Heart left ventricle (tissue), 16 donors: ENCODE data around the gene PDIA6. TPM values are rescaled to one million over a fixed set of nuclear protein-coding genes. Genes with fewer than 3 reads are reported as not detected.

ENCODE experiments used
- ATAC-seq, 4 donors: fragments of 200-7000 bp; cut with Tn5 transposase; one replicate each; pipeline ENCODE4 v1.9.1; 2020 to 2022; ENCODE audit warnings: moderate library complexity in 4 of 4, mild to moderate bottlenecking in 3 of 4, moderate number of reproducible peaks in 1 of 4
- DNase-seq, 5 donors: peaks; one replicate each; pipeline ENCODE4 v3.0.0-alpha.2; 2020
- H3K27ac ChIP-seq, 12 donors: fragments of 200-600 bp; sonication (generic) in 4 of 12; one replicate each; pipeline versions ENCODE4 v1.5.0 to v1.8.0; 2016 to 2022; ENCODE audit warnings: mild to moderate bottlenecking in 2 of 12
- H3K27me3 ChIP-seq, 9 donors: fragments of 200-600 bp; sonication (generic) in 2 of 9; one replicate each; pipeline versions ENCODE4 v1.5.1 to v1.8.0; 2016 to 2022; ENCODE audit warnings: mild to moderate bottlenecking in 3 of 9
- H3K36me3 ChIP-seq, 9 donors: fragments of 200-600 bp; sonication (generic) in 2 of 9; one replicate each; pipeline versions ENCODE4 v1.5.0 to v1.8.0; 2018 to 2022; ENCODE audit warnings: mild to moderate bottlenecking in 2 of 9
- H3K4me1 ChIP-seq, 12 donors: fragments of 200-600 bp; sonication (generic) in 4 of 12; one replicate each; pipeline versions ENCODE4 v1.5.0 to v1.8.0; 2016 to 2022; ENCODE audit warnings: mild to moderate bottlenecking in 3 of 12
- H3K4me3 ChIP-seq, 12 donors: fragments of 200-600 bp; sonication (generic) in 4 of 12; one replicate each; pipeline versions ENCODE4 v1.5.0 to v1.8.0; 2017 to 2022; ENCODE audit warnings: mild to moderate bottlenecking in 9 of 12, moderate library complexity in 4 of 12
- H3K9me3 ChIP-seq, 12 donors: fragments of 200-600 bp; sonication (generic) in 4 of 12; one replicate each; pipeline versions ENCODE4 v1.5.0 to v1.8.0; 2016 to 2022; ENCODE audit warnings: mild to moderate bottlenecking in 1 of 12
- CTCF ChIP-seq, 12 donors: fragments of 200-600 bp; sonication (generic) in 4 of 12; IDR thresholded peaks; one replicate each; pipeline versions ENCODE4 v1.5.0 to v1.8.0; 2018 to 2022; ENCODE audit warnings: antibody characterized with exemption in 12 of 12, mild to moderate bottlenecking in 5 of 12
- POLR2A ChIP-seq, 2 donors: fragments of 450-650 bp; IDR thresholded peaks; one replicate each; pipeline ENCODE4 v1.6.1; 2017; ENCODE audit warnings: antibody characterized with exemption in 2 of 2, mild to moderate bottlenecking in 2 of 2, moderate library complexity in 2 of 2
- WGBS, 4 donors: extraction: QIAGEN DNeasy Blood & Tissue Kit in 2 of 4; methylation state at CpG; one replicate each; pipeline versions ENCODE4 v1.1.5 to v1.1.7; 2013 to 2018; 5-methylcytosine and 5-hydroxymethylcytosine counted together
- intact Hi-C, 10 donors: fragments of 100-400 bp; cut with DNase I; formaldehyde crosslinking; loops; one replicate each; pipeline versions ENCODE4 v1.11.1 to v1.14.2; 2022
- polyA plus RNA-seq, 2 donors: library from polyadenylated mRNA; stranded (reverse); fragments of 200-250 nt; gene quantifications; one replicate each; pipeline ENCODE4 v1.2.3, GENCODE V29; 2013
- total RNA-seq, 9 donors: library from RNA; depleted of rRNA in 2 of 9; stranded (reverse); fragments of >200 nt in 2 of 9; fragmentation: NEBNext Ultra II Directional in 3 of 9; extraction: Animal tissue kit (Norgen Biotek cat#: 25700) in 3 of 9; gene quantifications; one replicate each; pipeline versions ENCODE4 v1.1.0 to v1.2.4, GENCODE V29; 2016 to 2023
- donor health status: ischemic (EF 13 %, LVEDD 7.1; RV severe dilation, severe dysfunction).
- donor health status: healthy with polysubstance abuse.
- donor health status: DM: no; HTN: yes; CAD: no.
- donor health status: DM: no; HTN: no; CAD: no.
- donor health status: ischemic (EF 25% LVEDD 6.9; RV normal size, moderate dysfunction).
- donor health status: ischemic (EF 25% LVEDD 5.7; RV mildly dilated, moderate dysfunction).
- donor health status: healthy.
- donor health status: DM: yes; HTN: yes; CAD: no.
- donor health status: ischemic (EF 35%, LVEDD 5.7; RV mildly dilated, moderate dysfunction).
- donor health status: nonischemic (EF 11% LVEDD 7.7; RV severe dilation, severe dysfunction).
- donor health status: DM: yes; HTN: yes; CAD: no.
- donor health status: PGD.
- donor health status: ischemic (EF 29% LVEDD 5.4; RV normal size, mild dysfunction).
- donor health status: nonischemic (EF 23%, LVEDD 6.1; RV moderate dilation, normal function).

The PDIA6 gene
- total and polyA plus RNA-seq, 11 donors, result 32.0 to 402 (median 110) TPM

DNA sequence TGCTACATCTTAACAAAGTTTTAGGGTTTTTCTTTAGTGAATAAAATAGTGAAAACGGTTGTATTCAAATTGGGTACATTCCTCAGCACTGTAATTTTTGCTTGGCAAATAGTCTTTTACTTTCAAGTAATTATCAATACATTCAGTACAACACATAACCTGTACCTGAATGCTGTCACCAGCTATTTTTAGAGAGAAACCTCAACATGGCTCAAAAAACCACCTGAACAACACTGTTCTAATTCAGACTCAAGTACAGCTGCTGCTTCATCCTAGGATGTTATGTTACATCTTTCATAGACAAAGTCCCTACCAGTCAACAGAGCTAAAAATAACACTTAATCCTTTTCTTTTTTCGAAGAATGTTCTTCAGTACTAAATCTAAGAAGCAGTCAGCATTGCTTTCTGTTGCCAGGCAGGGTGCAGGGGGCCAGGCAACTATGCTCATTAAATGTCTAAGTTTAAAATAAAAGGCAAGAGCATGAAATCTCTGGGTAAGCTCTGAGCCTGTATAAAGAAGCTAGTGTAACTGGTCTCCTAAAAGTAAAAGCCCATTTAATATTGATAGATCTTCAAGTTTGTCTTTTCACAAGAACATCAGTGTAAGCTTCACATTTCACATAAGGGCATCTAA, 20.5 kb downstream of the PDIA6 start:
- H3K27ac ChIP-seq, result peak overlapping the region in 1 of 12 donors; percentile 3
- intact Hi-C loops, result no loop called here
- peaks cover 0 to 100% (median 99%) of the 10 kb centered on the region in 9 donors for H3K36me3 ChIP-seq
- no peak for TF ChIP-seq POLR2A (IDR thresholded peaks at IDR 0.05)
- no peak for TF ChIP-seq CTCF (IDR thresholded peaks at IDR 0.05)
- ATAC-seq (no peak), DNase-seq (no peak)
- H3K4me3 ChIP-seq, result no peak overlapping the region
- H3K9me3 ChIP-seq, result no peaks in the 10 kb centered on the region
- H3K4me1 ChIP-seq, result peaks cover 0 to 4% (median 0%) of the 10 kb centered on the region in 12 donors
- WGBS, 4 donors, result 59 to 64% (median 61%) methylated on average over 2 of the region's 2 CpGs
- H3K27me3 ChIP-seq, result no peaks in the 10 kb centered on the region

DNA sequence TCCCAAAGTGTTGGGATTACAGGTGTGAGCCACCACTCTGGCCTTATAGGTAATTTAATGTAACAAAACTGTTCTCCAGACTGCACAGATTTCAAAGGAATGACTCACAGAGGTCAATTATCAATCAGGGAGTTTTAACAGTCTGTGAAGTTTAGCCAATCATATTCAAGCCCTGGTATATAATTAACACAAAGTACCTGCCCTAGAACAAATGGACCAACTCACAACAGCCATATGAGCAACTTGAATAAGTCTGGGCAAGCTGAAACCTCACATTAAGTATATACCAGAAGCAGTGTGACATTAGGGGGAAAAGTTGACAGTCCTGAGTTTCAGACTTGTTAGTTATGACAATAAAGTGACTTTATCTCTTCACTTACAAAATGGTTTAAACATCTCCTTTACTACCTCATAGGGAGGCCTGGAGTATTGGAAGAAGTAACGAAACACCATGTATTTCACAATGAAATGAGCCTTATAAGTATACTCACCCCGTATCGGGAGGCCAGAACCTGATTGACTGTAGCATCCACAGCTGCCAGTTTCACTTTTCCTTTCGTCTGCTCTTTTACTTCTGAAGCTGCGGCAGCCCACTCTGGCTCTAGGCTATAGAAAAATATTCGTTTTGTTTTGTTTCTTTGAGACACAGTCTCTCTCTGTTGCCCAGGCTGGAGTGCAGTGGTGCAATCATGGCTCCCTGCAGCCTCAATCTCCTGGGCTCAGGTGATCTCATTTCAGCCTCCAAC, 22.2 kb downstream of the PDIA6 start:
- Histone ChIP-seq H3K27ac (no peak overlapping the region), H3K4me1 (peaks cover 0 to 4% (median 0%) of the 10 kb centered on the region in 12 donors), H3K27me3 (no peaks in the 10 kb centered on the region), H3K9me3 (no peaks in the 10 kb centered on the region), H3K4me3 (no peak overlapping the region), H3K36me3 (peaks cover 0 to 100% (median 97%) of the 10 kb centered on the region in 9 donors)
- no peak for ATAC-seq
- 87 to 94% (median 93%) methylated on average over 6 of the region's 6 CpGs for WGBS, 4 donors
- intact Hi-C loops, result no loop called here
- DNase-seq, result no peak
- no peak for TF ChIP-seq CTCF (IDR thresholded peaks at IDR 0.05)
- no peak for TF ChIP-seq POLR2A (IDR thresholded peaks at IDR 0.05)

DNA sequence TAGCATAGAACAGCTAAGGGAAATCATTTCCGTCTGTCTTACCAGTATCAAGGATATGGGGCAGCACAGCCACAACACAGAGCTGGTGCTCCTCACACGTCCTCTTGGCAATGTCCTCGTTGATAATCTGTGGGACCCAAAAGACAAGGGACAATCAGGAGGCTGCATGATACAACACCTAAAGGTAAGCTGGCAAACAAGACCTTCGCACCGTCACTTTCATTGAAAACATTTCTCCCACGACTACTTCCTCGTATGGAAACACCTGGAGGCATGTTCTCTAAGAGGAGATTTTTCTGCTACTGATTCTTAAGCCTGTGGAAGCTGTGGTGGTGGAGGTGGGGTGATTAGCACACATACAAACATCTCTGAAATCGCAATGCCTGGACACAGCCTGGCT, 23.7 kb downstream of the PDIA6 start:
- no peak for ATAC-seq
- TF ChIP-seq POLR2A (IDR thresholded peaks at IDR 0.05), result no peak
- no peak for TF ChIP-seq CTCF (IDR thresholded peaks at IDR 0.05)
- peaks cover 0 to 5% (median 0%) of the 10 kb centered on the region in 12 donors for H3K4me1 ChIP-seq
- H3K27me3 ChIP-seq, result no peaks in the 10 kb centered on the region
- intact Hi-C loops, result no loop called here
- H3K9me3 ChIP-seq, result no peaks in the 10 kb centered on the region
- H3K4me3 ChIP-seq, result no peak overlapping the region
- no peak for DNase-seq
- peaks cover 0 to 100% (median 98%) of the 10 kb centered on the region in 9 donors for H3K36me3 ChIP-seq
- H3K27ac ChIP-seq, result no peak overlapping the region
- WGBS, 4 donors, result 75 to 89% (median 82%) methylated on average over 8 of the region's 8 CpGs

DNA sequence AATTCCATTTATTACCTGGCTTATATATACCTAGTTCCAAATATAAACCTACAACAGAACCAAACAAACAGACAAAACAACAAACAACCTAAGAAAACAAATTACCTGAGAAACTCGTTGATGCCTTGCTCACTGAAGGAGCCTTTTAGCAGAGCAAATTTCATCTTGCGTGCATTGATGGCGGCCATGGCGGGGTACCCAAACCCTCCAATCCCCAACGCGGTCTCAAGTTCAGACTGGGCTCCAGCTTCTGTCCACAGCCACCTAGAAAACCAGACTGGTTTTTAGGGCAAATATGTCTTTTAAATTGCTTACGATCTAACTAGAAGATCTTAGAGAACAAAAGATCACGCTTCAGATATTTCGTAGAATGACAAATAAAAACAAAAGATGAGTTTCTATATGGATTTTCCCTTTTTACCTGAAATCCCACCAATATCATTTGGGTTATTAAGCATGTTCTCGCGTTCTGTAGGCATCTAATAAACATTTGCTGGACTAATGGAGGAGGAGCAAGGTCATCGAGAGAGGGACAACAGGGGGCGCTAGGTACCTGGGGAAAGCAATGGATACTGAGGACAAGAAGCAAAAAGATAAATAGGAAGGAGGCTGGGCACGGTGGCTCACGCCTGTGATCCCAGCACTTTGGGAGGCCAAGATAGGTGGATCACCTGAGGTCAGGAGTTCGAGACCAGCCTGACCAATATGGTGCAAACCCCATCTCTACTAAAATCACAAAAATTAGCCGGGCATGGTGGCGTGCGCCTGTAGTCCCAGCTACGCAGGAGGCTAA, 25.2 kb downstream of the PDIA6 start:
- TF ChIP-seq CTCF (IDR thresholded peaks at IDR 0.05) (peak in 2 of 12 donors; percentile 11 to 15), POLR2A (IDR thresholded peaks at IDR 0.05) (no peak)
- H3K9me3 ChIP-seq, result no peaks in the 10 kb centered on the region
- no peak overlapping the region for H3K27ac ChIP-seq
- H3K4me3 ChIP-seq, result no peak overlapping the region
- intact Hi-C loops, result no loop called here
- peaks cover 0 to 5% (median 0%) of the 10 kb centered on the region in 12 donors for H3K4me1 ChIP-seq
- H3K27me3 ChIP-seq, result no peaks in the 10 kb centered on the region
- 89 to 91% (median 90%) methylated on average over 20 of the region's 20 CpGs for WGBS, 4 donors
- H3K36me3 ChIP-seq, result peaks cover 0 to 100% (median 98%) of the 10 kb centered on the region in 9 donors
- no peak for ATAC-seq
- DNase-seq, result peak in 1 of 5 donors; percentile 47
